ENCODE measurements around the gene NLRP1. TPM values are rescaled to one million over a fixed set of nuclear protein-coding genes. Genes with fewer than 3 reads are reported as not detected.
"Not testable (repeated sequence)": the region's sequence is repeated elsewhere in the genome, so short reads cannot be mapped to it uniquely, and the experiment has no call there.

NLRP1 gene
- total RNA-seq, 5 donors from 2014 or later (not counting 1 experiment from before 2014, with no cell fraction given), result 233 to 317 (median 243) TPM

GRCh38 chr17:5580367-5580766 is 3.9 kb downstream of the NLRP1 start:
- DNase-seq, result no peak
- H3K27me3 ChIP-seq (replicated peaks in 1 of 2; ENCODE audit: control insufficient read depth in 2 of 2, extremely low read depth in 1 of 2, insufficient read depth in 2 of 2, low read length in 1 of 2), result no peaks in the 10 kb centered on the region
- Mint-ChIP-seq H3K27ac (no peak overlapping the region), H3K9me3 (no peaks in the 10 kb centered on the region), H3K4me3 (peak overlapping the region in 1 of 3 donors; percentile 96), H3K4me1 (peaks cover 87 to 90% (median 88%) of the 10 kb centered on the region in 3 donors), H3K27me3 (no peaks in the 10 kb centered on the region), H3K36me3 (peaks cover 74% of the 10 kb centered on the region)
- POLR2A ChIA-PET, result no interaction called here
- H3K27ac ChIP-seq (ENCODE audit: low read length), result no peak overlapping the region
- peaks cover 0 to 29% of the 10 kb centered on the region in 2 donors for H3K36me3 ChIP-seq (ENCODE audit: control insufficient read depth in 2 of 2, extremely low read depth in 1 of 2, insufficient read depth in 1 of 2, low read length in 1 of 2)
- ATAC-seq (replicated peaks in 1 of 4), result no peak
- peaks cover 33 to 43% of the 10 kb centered on the region in 2 experiments for H3K4me1 ChIP-seq (ENCODE audit: control insufficient read depth in 1 of 2, extremely low read depth in 1 of 2, insufficient read depth in 2 of 2, low read length in 2 of 2)
- H3K9me3 ChIP-seq, result peaks cover 2% of the 10 kb centered on the region
- CTCF ChIA-PET, result no interaction called here
- H3K4me3 ChIP-seq (ENCODE audit: control insufficient read depth in 1 of 2, extremely low read depth in 1 of 2, low read length in 1 of 2), result no peak overlapping the region

- H3K27me3 ChIP-seq (replicated peaks in 1 of 2; ENCODE audit: control insufficient read depth in 2 of 2, extremely low read depth in 1 of 2, insufficient read depth in 2 of 2, low read length in 1 of 2); H3K27ac Mint-ChIP-seq; H3K9me3 Mint-ChIP-seq; H3K4me3 ChIP-seq (ENCODE audit: control insufficient read depth in 1 of 2, extremely low read depth in 1 of 2, low read length in 1 of 2); CTCF ChIA-PET; POLR2A ChIA-PET; H3K27me3 Mint-ChIP-seq; H3K9me3 ChIP-seq; DNase-seq; ATAC-seq (replicated peaks in 1 of 4); H3K27ac ChIP-seq (ENCODE audit: low read length): not testable (repeated sequence)
- WGBS (ENCODE audit: insufficient coverage), result no CpG with 5 or more reads among the region's 4 CpGs
- Mint-ChIP-seq H3K4me3 (peak overlapping the region in 1 of 3 donors; percentile 9), H3K4me1 (peaks cover 82 to 85% (median 84%) of the 10 kb centered on the region in 3 donors), H3K36me3 (peaks cover 85% of the 10 kb centered on the region)
- peaks cover 28 to 29% of the 10 kb centered on the region in 2 experiments for H3K4me1 ChIP-seq (ENCODE audit: control insufficient read depth in 1 of 2, extremely low read depth in 1 of 2, insufficient read depth in 2 of 2, low read length in 2 of 2)
- peaks cover under 1 to 29% of the 10 kb centered on the region in 2 donors for H3K36me3 ChIP-seq (ENCODE audit: control insufficient read depth in 2 of 2, extremely low read depth in 1 of 2, insufficient read depth in 1 of 2, low read length in 1 of 2)
Observed at GRCh38 chr17:5578768-5579167, 5.5 kb downstream of the NLRP1 start.

- H3K27me3 Mint-ChIP-seq; H3K4me3 Mint-ChIP-seq; H3K4me1 ChIP-seq (ENCODE audit: control insufficient read depth in 1 of 2, extremely low read depth in 1 of 2, insufficient read depth in 2 of 2, low read length in 2 of 2); H3K4me3 ChIP-seq (ENCODE audit: control insufficient read depth in 1 of 2, extremely low read depth in 1 of 2, low read length in 1 of 2); H3K27ac Mint-ChIP-seq; H3K27me3 ChIP-seq (replicated peaks in 1 of 2; ENCODE audit: control insufficient read depth in 2 of 2, extremely low read depth in 1 of 2, insufficient read depth in 2 of 2, low read length in 1 of 2); POLR2A ChIA-PET; H3K27ac ChIP-seq (ENCODE audit: low read length); H3K9me3 Mint-ChIP-seq; CTCF ChIA-PET; DNase-seq; ATAC-seq (replicated peaks in 1 of 4); H3K9me3 ChIP-seq: not testable (repeated sequence)
- peaks cover 17 to 18% of the 10 kb centered on the region in 2 donors for H3K36me3 ChIP-seq (ENCODE audit: control insufficient read depth in 2 of 2, extremely low read depth in 1 of 2, insufficient read depth in 1 of 2, low read length in 1 of 2)
- H3K4me1 Mint-ChIP-seq, result peaks cover 73 to 78% (median 76%) of the 10 kb centered on the region in 3 donors
- peaks cover 91% of the 10 kb centered on the region for H3K36me3 Mint-ChIP-seq
- WGBS (ENCODE audit: insufficient coverage), result 100% methylated on average over 3 of the region's 7 CpGs
Observed at GRCh38 chr17:5573017-5573416, 11.3 kb downstream of the NLRP1 start.

- Histone ChIP-seq H3K4me3 (ENCODE audit: control insufficient read depth in 1 of 2, extremely low read depth in 1 of 2, low read length in 1 of 2) (no peak overlapping the region), H3K9me3 (peaks cover 4% of the 10 kb centered on the region), H3K36me3 (ENCODE audit: control insufficient read depth in 2 of 2, extremely low read depth in 1 of 2, insufficient read depth in 1 of 2, low read length in 1 of 2) (peaks cover 17 to 30% of the 10 kb centered on the region in 2 donors), H3K27me3 (replicated peaks in 1 of 2; ENCODE audit: control insufficient read depth in 2 of 2, extremely low read depth in 1 of 2, insufficient read depth in 2 of 2, low read length in 1 of 2) (no peaks in the 10 kb centered on the region), H3K27ac (ENCODE audit: low read length) (no peak overlapping the region), H3K4me1 (ENCODE audit: control insufficient read depth in 1 of 2, extremely low read depth in 1 of 2, insufficient read depth in 2 of 2, low read length in 2 of 2) (peaks cover 0 to 3% of the 10 kb centered on the region in 2 experiments)
- ATAC-seq (replicated peaks in 1 of 4) (no peak), DNase-seq (no peak)
- peaks cover 69 to 73% (median 69%) of the 10 kb centered on the region in 3 donors for H3K4me1 Mint-ChIP-seq
- ChIA-PET CTCF (no interaction called here), POLR2A (no interaction called here)
- H3K9me3 Mint-ChIP-seq, result no peaks in the 10 kb centered on the region
- peak overlapping the region; percentile 0 to 42 for H3K27ac Mint-ChIP-seq
- peaks cover 89% of the 10 kb centered on the region for H3K36me3 Mint-ChIP-seq
- peak overlapping the region in 1 of 3 donors; percentile 19 for H3K4me3 Mint-ChIP-seq
- WGBS (ENCODE audit: insufficient coverage), result no CpG with 5 or more reads among the region's 1 CpG
- H3K27me3 Mint-ChIP-seq, result no peaks in the 10 kb centered on the region
Observed at GRCh38 chr17:5571281-5571680, 13.0 kb downstream of the NLRP1 start.

- Mint-ChIP-seq H3K9me3 (no peaks in the 10 kb centered on the region), H3K36me3 (peaks cover 42% of the 10 kb centered on the region), H3K4me3 (no peak overlapping the region), H3K27ac (peak overlapping the region in 1 of 2 donors; percentile 69), H3K27me3 (no peaks in the 10 kb centered on the region), H3K4me1 (peaks cover 57 to 75% (median 62%) of the 10 kb centered on the region in 3 donors)
- no peaks in the 10 kb centered on the region for H3K27me3 ChIP-seq (replicated peaks in 1 of 2; ENCODE audit: control insufficient read depth in 2 of 2, extremely low read depth in 1 of 2, insufficient read depth in 2 of 2, low read length in 1 of 2)
- peaks cover 5 to 32% of the 10 kb centered on the region in 2 donors for H3K36me3 ChIP-seq (ENCODE audit: control insufficient read depth in 2 of 2, extremely low read depth in 1 of 2, insufficient read depth in 1 of 2, low read length in 1 of 2)
- no peak overlapping the region for H3K4me3 ChIP-seq (ENCODE audit: control insufficient read depth in 1 of 2, extremely low read depth in 1 of 2, low read length in 1 of 2)
- DNase-seq (no peak), ATAC-seq (replicated peaks in 1 of 4) (no peak)
- H3K4me1 ChIP-seq (ENCODE audit: control insufficient read depth in 1 of 2, extremely low read depth in 1 of 2, insufficient read depth in 2 of 2, low read length in 2 of 2), result peaks cover 0 to 14% of the 10 kb centered on the region in 2 experiments
- WGBS (ENCODE audit: insufficient coverage), result no CpG with 5 or more reads among the region's 2 CpGs
- H3K9me3 ChIP-seq, result no peaks in the 10 kb centered on the region
- ChIA-PET CTCF (interaction anchor here in 1 of 2 donors (1.1 kb wide), 1 partner anchor 19 kb away, joined by 3 read pairs; the partner anchor contains the start of gene NLRP1), POLR2A (interaction anchor here in 1 of 2 donors (0.7 kb wide), 1 partner anchor 18 kb away, joined by 3 read pairs; no protein-coding TSS in a partner anchor)
- no peak overlapping the region for H3K27ac ChIP-seq (ENCODE audit: low read length)
Observed at GRCh38 chr17:5565808-5566207, 18.5 kb downstream of the NLRP1 start.

- Histone ChIP-seq H3K4me3 (ENCODE audit: control insufficient read depth in 1 of 2, extremely low read depth in 1 of 2, low read length in 1 of 2) (no peak overlapping the region), H3K9me3 (no peaks in the 10 kb centered on the region), H3K27ac (ENCODE audit: low read length) (no peak overlapping the region), H3K27me3 (replicated peaks in 1 of 2; ENCODE audit: control insufficient read depth in 2 of 2, extremely low read depth in 1 of 2, insufficient read depth in 2 of 2, low read length in 1 of 2) (no peaks in the 10 kb centered on the region), H3K4me1 (ENCODE audit: control insufficient read depth in 1 of 2, extremely low read depth in 1 of 2, insufficient read depth in 2 of 2, low read length in 2 of 2) (peaks cover 0 to 14% of the 10 kb centered on the region in 2 experiments), H3K36me3 (ENCODE audit: control insufficient read depth in 2 of 2, extremely low read depth in 1 of 2, insufficient read depth in 1 of 2, low read length in 1 of 2) (peaks cover 6 to 48% of the 10 kb centered on the region in 2 donors)
- CTCF ChIA-PET, result no interaction called here
- H3K36me3 Mint-ChIP-seq, result peaks cover 38% of the 10 kb centered on the region
- no peaks in the 10 kb centered on the region for H3K9me3 Mint-ChIP-seq
- WGBS (ENCODE audit: insufficient coverage), result 92% methylated on average over 2 of the region's 2 CpGs
- peak overlapping the region in 1 of 3 donors; percentile 42 for H3K4me3 Mint-ChIP-seq
- peak overlapping the region; percentile 58 to 79 for H3K27ac Mint-ChIP-seq
- ATAC-seq (replicated peaks in 1 of 4) (no peak), DNase-seq (no peak)
- H3K4me1 Mint-ChIP-seq, result peaks cover 40 to 66% (median 45%) of the 10 kb centered on the region in 3 donors
- H3K27me3 Mint-ChIP-seq, result no peaks in the 10 kb centered on the region
- POLR2A ChIA-PET, result no interaction called here
Observed at GRCh38 chr17:5563456-5563855, 20.9 kb downstream of the NLRP1 start.

All from T-cell (primary cell).